Ramos (cell line): Measurements from ENCODE around the gene ZNF146.
"Not testable (repeated sequence)": the region's sequence is repeated elsewhere in the genome, so short reads cannot be mapped to it uniquely, and the experiment has no call there.

ENCODE experiments used
- in situ Hi-C: fragments of 300-500 bp; cut with MboI; formaldehyde crosslinking; loops from one replicate; pipeline ENCODE4 v1.14.3; 2022; ENCODE audit warnings: low sequenced_read_pairs; ENCODE audit not compliant: unreplicated experiment

The ZNF146 gene

GRCh38 chr19:36268081-36268480 is 53.2 kb downstream of the ZNF146 start:
- in situ Hi-C loops: not testable (repeated sequence)

GRCh38 chr19:36268591-36268990 is 53.7 kb downstream of the ZNF146 start:
- in situ Hi-C loops: not testable (repeated sequence)

- in situ Hi-C loops: not testable (repeated sequence)
Measured at GRCh38 chr19:36269295-36269694, 54.4 kb downstream of the ZNF146 start.
